Measurements from ENCODE around the gene ERC2.

Gene ERC2

DNA sequence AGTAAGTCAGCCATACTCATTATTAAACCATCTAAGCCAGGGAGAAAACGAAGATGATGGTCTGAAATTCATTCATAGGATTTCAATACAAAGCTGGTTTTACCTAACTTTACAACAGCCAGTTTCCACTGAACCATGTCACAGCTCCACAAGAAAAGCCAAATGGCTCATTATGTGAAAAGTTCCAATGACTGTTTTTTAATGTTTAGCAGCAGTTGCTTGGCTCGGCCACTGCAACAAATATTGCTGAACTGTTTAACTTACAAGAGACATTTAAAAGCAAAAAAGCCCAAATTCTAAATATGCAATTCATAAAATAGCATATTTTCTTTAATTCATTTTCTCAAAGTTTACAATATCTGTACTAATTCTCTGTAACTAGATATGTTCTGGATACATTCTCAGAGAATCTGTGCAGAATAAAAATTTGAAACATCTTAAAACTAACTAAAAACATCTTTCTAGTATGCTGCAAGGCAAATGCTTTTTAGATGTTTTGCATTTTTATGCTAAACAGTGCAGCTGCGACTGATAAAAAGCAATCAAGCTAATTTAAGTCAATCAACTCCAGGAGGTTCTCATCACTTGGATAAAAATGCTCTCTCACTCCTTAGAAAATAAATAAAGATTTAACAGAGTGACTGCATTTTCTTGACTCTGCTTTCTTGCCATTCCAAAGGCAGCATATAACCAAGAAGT, 356.5 kb downstream of the ERC2 start:
- Histone ChIP-seq H3K27me3 (ENCODE audit: low read length) (no peaks in the 10 kb centered on the region), H3K36me3 (ENCODE audit: low read length) (no peaks in the 10 kb centered on the region), H3K4me3 (ENCODE audit: insufficient read depth, low read length, poor library complexity, severe bottlenecking) (no peak overlapping the region), H3K79me2 (ENCODE audit: insufficient read depth, low read length) (no peaks in the 10 kb centered on the region), H4K20me1 (ENCODE audit: low read depth, low read length) (no peaks in the 10 kb centered on the region; the same call in 1 of the 2 replicates), H3K9me3 (ENCODE audit: insufficient read depth, low read length) (no peaks in the 10 kb centered on the region), H2AFZ (ENCODE audit: low read depth, low read length, severe bottlenecking) (no peak overlapping the region), H3K9ac (ENCODE audit: low read length) (no peak overlapping the region), H3K4me2 (ENCODE audit: low read depth, low read length, poor library complexity, severe bottlenecking) (no peak overlapping the region), H3K27ac (ENCODE audit: low read depth, low read length) (no peak overlapping the region), H3F3A (ENCODE audit: insufficient read depth) (no peaks in the 10 kb centered on the region), H3K9me2 (replicated peaks; ENCODE audit: insufficient read depth, low read length) (no peaks in the 10 kb centered on the region)
- TF ChIP-seq, protein P1, sequence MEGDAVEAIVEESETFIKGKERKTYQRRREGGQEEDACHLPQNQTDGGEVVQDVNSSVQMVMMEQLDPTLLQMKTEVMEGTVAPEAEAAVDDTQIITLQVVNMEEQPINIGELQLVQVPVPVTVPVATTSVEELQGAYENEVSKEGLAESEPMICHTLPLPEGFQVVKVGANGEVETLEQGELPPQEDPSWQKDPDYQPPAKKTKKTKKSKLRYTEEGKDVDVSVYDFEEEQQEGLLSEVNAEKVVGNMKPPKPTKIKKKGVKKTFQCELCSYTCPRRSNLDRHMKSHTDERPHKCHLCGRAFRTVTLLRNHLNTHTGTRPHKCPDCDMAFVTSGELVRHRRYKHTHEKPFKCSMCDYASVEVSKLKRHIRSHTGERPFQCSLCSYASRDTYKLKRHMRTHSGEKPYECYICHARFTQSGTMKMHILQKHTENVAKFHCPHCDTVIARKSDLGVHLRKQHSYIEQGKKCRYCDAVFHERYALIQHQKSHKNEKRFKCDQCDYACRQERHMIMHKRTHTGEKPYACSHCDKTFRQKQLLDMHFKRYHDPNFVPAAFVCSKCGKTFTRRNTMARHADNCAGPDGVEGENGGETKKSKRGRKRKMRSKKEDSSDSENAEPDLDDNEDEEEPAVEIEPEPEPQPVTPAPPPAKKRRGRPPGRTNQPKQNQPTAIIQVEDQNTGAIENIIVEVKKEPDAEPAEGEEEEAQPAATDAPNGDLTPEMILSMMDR (IDR thresholded peaks at IDR 0.05; ENCODE audit: insufficient read depth, low read length, poor library complexity, severe bottlenecking) = no peak
- no peak for TF ChIP-seq EZH2phosphoT487 (conservative IDR thresholded peaks at IDR 0.05; ENCODE audit: low read length)

DNA sequence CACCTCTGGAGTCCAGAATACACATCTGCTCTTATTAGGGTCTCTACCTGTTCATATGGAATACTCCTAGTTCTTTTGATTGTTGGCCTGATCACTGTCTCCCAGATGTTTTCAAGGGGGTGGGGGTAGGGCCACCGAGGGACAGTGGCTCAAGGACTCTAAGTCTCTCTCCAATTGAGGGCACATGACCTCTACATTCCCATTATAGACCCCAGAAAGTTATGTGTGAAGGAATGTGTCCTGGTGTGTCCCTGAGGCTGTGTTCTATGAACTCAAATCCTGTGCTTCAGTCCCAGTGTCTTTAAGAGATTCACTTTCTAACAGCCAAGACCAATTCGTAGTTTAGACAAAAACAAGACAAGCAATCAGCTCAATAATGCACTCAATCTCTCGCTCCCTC, 357.4 kb downstream of the ERC2 start:
- no peaks in the 10 kb centered on the region for H3K36me3 ChIP-seq (ENCODE audit: low read length)
- TF ChIP-seq EZH2phosphoT487 (conservative IDR thresholded peaks at IDR 0.05; ENCODE audit: low read length) = no peak
- TF ChIP-seq, protein P1 (IDR thresholded peaks at IDR 0.05; ENCODE audit: insufficient read depth, low read length, poor library complexity, severe bottlenecking) = no peak
- no peaks in the 10 kb centered on the region for H3K79me2 ChIP-seq (ENCODE audit: insufficient read depth, low read length)
- no peaks in the 10 kb centered on the region for H3F3A ChIP-seq (ENCODE audit: insufficient read depth)
- H3K4me3 ChIP-seq (ENCODE audit: insufficient read depth, low read length, poor library complexity, severe bottlenecking) = no peak overlapping the region
- H3K27me3 ChIP-seq (ENCODE audit: low read length) = no peaks in the 10 kb centered on the region
- no peak overlapping the region for H3K27ac ChIP-seq (ENCODE audit: low read depth, low read length)
- H4K20me1 ChIP-seq (ENCODE audit: low read depth, low read length) = no peaks in the 10 kb centered on the region; the same call in 1 of the 2 replicates
- no peak overlapping the region for H2AFZ ChIP-seq (ENCODE audit: low read depth, low read length, severe bottlenecking)
- H3K9me2 ChIP-seq (replicated peaks; ENCODE audit: insufficient read depth, low read length) = no peaks in the 10 kb centered on the region
- no peak overlapping the region for H3K9ac ChIP-seq (ENCODE audit: low read length)
- H3K9me3 ChIP-seq (ENCODE audit: insufficient read depth, low read length) = no peaks in the 10 kb centered on the region
- H3K4me2 ChIP-seq (ENCODE audit: low read depth, low read length, poor library complexity, severe bottlenecking) = no peak overlapping the region

DNA sequence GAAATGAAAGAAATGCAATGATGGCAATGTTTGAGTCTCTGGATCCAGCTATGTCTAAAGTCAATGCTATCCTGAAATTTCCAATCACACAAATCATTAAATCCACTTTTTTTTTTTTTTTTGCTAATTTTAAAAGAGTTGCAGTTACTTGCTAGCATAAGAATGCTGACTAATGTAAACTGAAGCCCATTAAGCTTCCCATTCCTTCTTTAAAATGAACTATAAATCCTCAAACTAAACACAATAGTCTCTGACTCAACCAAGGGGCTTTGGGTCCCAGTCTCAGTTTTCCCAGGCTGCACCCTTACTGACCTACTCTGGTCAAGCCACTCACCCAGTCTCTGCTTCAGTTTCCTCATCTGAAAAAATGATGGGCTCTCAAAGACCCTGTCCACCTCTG, 361.1 kb downstream of the ERC2 start:
- Histone ChIP-seq H3K9me2 (replicated peaks; ENCODE audit: insufficient read depth, low read length) (no peaks in the 10 kb centered on the region), H3K27ac (ENCODE audit: low read depth, low read length) (no peak overlapping the region), H3K9me3 (ENCODE audit: insufficient read depth, low read length) (no peaks in the 10 kb centered on the region), H3F3A (ENCODE audit: insufficient read depth) (no peaks in the 10 kb centered on the region), H2AFZ (ENCODE audit: low read depth, low read length, severe bottlenecking) (no peak overlapping the region), H3K36me3 (ENCODE audit: low read length) (no peaks in the 10 kb centered on the region), H3K4me2 (ENCODE audit: low read depth, low read length, poor library complexity, severe bottlenecking) (no peak overlapping the region), H3K9ac (ENCODE audit: low read length) (no peak overlapping the region), H3K79me2 (ENCODE audit: insufficient read depth, low read length) (no peaks in the 10 kb centered on the region), H4K20me1 (ENCODE audit: low read depth, low read length) (no peaks in the 10 kb centered on the region; the same call in 1 of the 2 replicates), H3K4me3 (ENCODE audit: insufficient read depth, low read length, poor library complexity, severe bottlenecking) (no peak overlapping the region), H3K27me3 (ENCODE audit: low read length) (no peaks in the 10 kb centered on the region)
- no peak for TF ChIP-seq EZH2phosphoT487 (conservative IDR thresholded peaks at IDR 0.05; ENCODE audit: low read length)
- TF ChIP-seq, protein P1 (IDR thresholded peaks at IDR 0.05; ENCODE audit: insufficient read depth, low read length, poor library complexity, severe bottlenecking) = no peak

All from SU-DHL-6 (cell line).